ENCODE results near the gene DENR. TPM values are rescaled to one million over a fixed set of nuclear protein-coding genes. Genes with fewer than 3 reads are reported as not detected.

Gene DENR
- total and polyA plus RNA-seq, 2 experiments from 2014 or later = 42.6 to 62.8 TPM

- no peak for DNase-seq (ENCODE audit: low spot score)
- Histone ChIP-seq H3K4me3 (no peak overlapping the region), H3K4me1 (ENCODE audit: insufficient read depth) (no peaks in the 10 kb centered on the region), H3K36me3 (replicated peaks; ENCODE audit: insufficient read depth, low read depth) (no peaks in the 10 kb centered on the region), H3K9me2 (replicated peaks; ENCODE audit: insufficient read depth) (no peaks in the 10 kb centered on the region), H3K4me2 (no peak overlapping the region), H3K9me3 (ENCODE audit: low read depth) (no peaks in the 10 kb centered on the region), H4K20me1 (ENCODE audit: insufficient read depth, poor library complexity, severe bottlenecking) (no peaks in the 10 kb centered on the region), H3K27me3 (no peaks in the 10 kb centered on the region), H2AFZ (no peak overlapping the region), H3K79me2 (no peaks in the 10 kb centered on the region), H3K27ac (no peak overlapping the region)
- 89% methylated on average over 10 of the region's 10 CpGs for WGBS (ENCODE audit: low lambda C conversion rate, missing lambda C conversion rate)
- no peak for TF ChIP-seq EZH2 (IDR thresholded peaks at IDR 0.05; ENCODE audit: borderline replicate concordance)
- TF ChIP-seq EZH2phosphoT487 (IDR thresholded peaks at IDR 0.05; ENCODE audit: low read depth, severe bottlenecking, unreplicated experiment) = no peak
- no peak for TF ChIP-seq CTCF (IDR thresholded peaks at IDR 0.05; ENCODE audit: poor library complexity)
These were observed 60.7 kb downstream of the DENR start for GRCh38 chr12:122813310-122813713.

DNA sequence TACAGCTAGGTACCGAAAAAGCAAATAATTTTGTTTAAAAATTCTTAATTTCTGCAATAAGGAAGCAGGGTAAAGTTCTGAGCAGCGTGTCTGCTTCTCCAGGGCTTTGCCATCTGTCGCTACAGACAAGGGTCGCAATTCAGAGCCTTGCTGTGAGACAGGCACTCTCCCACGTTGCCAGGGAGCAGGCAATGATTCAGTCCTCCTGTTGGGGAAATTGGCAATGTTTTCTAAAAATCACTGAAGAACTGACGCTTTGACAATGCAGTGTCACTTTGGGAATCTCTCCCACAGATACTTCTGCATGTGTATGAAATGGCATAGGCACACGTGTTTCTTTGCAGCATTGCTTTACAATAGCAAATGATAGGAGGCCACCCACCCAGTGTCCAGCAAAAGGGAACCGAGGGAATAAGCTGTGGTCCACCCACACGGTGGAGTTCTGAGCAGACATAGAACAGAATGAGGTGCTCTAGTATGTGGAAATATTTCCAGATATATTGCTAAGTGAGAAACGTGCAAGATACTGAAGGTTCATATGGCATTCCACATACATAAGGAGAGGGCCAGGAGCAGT, 66.7 kb downstream of the DENR start:
- no peaks in the 10 kb centered on the region for H3K9me3 ChIP-seq (ENCODE audit: low read depth)
- WGBS (ENCODE audit: low lambda C conversion rate, missing lambda C conversion rate) = 79% methylated on average over 10 of the region's 10 CpGs
- no peaks in the 10 kb centered on the region for H3K79me2 ChIP-seq
- no peak overlapping the region for H3K4me3 ChIP-seq
- H3K27me3 ChIP-seq = no peaks in the 10 kb centered on the region
- no peak for DNase-seq (ENCODE audit: low spot score)
- TF ChIP-seq EZH2 (IDR thresholded peaks at IDR 0.05; ENCODE audit: borderline replicate concordance) = no peak
- TF ChIP-seq CTCF (IDR thresholded peaks at IDR 0.05; ENCODE audit: poor library complexity) = no peak
- TF ChIP-seq EZH2phosphoT487 (IDR thresholded peaks at IDR 0.05; ENCODE audit: low read depth, severe bottlenecking, unreplicated experiment) = no peak
- no peak overlapping the region for H3K4me2 ChIP-seq
- no peaks in the 10 kb centered on the region for H3K36me3 ChIP-seq (replicated peaks; ENCODE audit: insufficient read depth, low read depth)
- no peak overlapping the region for H2AFZ ChIP-seq
- no peak overlapping the region for H3K27ac ChIP-seq
- H4K20me1 ChIP-seq (ENCODE audit: insufficient read depth, poor library complexity, severe bottlenecking) = no peaks in the 10 kb centered on the region
- no peaks in the 10 kb centered on the region for H3K9me2 ChIP-seq (replicated peaks; ENCODE audit: insufficient read depth)
- H3K4me1 ChIP-seq (ENCODE audit: insufficient read depth) = no peaks in the 10 kb centered on the region

- Histone ChIP-seq H3K4me2 (no peak overlapping the region), H3K4me1 (ENCODE audit: insufficient read depth) (no peaks in the 10 kb centered on the region), H3K9me3 (ENCODE audit: low read depth) (no peaks in the 10 kb centered on the region), H3K4me3 (no peak overlapping the region), H3K9me2 (replicated peaks; ENCODE audit: insufficient read depth) (no peaks in the 10 kb centered on the region), H3K79me2 (no peaks in the 10 kb centered on the region), H3K36me3 (replicated peaks; ENCODE audit: insufficient read depth, low read depth) (no peaks in the 10 kb centered on the region), H3K27ac (no peak overlapping the region), H2AFZ (no peak overlapping the region), H4K20me1 (ENCODE audit: insufficient read depth, poor library complexity, severe bottlenecking) (no peaks in the 10 kb centered on the region), H3K27me3 (no peaks in the 10 kb centered on the region)
- 93% methylated on average over 8 of the region's 8 CpGs for WGBS (ENCODE audit: low lambda C conversion rate, missing lambda C conversion rate)
- no peak for TF ChIP-seq EZH2phosphoT487 (IDR thresholded peaks at IDR 0.05; ENCODE audit: low read depth, severe bottlenecking, unreplicated experiment)
- no peak for TF ChIP-seq EZH2 (IDR thresholded peaks at IDR 0.05; ENCODE audit: borderline replicate concordance)
- TF ChIP-seq CTCF (IDR thresholded peaks at IDR 0.05; ENCODE audit: poor library complexity) = no peak
- DNase-seq (ENCODE audit: low spot score) = no peak
These were observed 67.5 kb downstream of the DENR start for GRCh38 chr12:122820138-122820537.

Small RNA genes within 50 kb of the gene (small RNA-seq; reads per million reads assigned to genes)
- gene AC026333.2 (not detected), gene RF00019 (not detected)

Other genes with a start within 250 kb of the DENR start
- gene RSRC2, start 225.9 kb upstream of the DENR start, total RNA-seq = 67.3 and 90.9 TPM in 2 replicates
- 53.6 and 73.8 TPM in 2 replicates for gene RSRC2, start 225.9 kb upstream of the DENR start, polyA plus RNA-seq
- 18.1 and 25.9 TPM in 2 replicates for gene KNTC1, start 225.6 kb upstream of the DENR start, total RNA-seq
- gene KNTC1, start 225.6 kb upstream of the DENR start, polyA plus RNA-seq = 5.8 and 17.0 TPM in 2 replicates
- gene HCAR2, start 49.5 kb upstream of the DENR start, total RNA-seq = 2.1 and 3.8 TPM in 2 replicates
- gene HCAR2, start 49.5 kb upstream of the DENR start, polyA plus RNA-seq = 3.7 and 5.0 TPM in 2 replicates
- gene HCAR3, start 36.0 kb upstream of the DENR start, total RNA-seq = 0.12 and 0.30 TPM in 2 replicates
- gene HCAR3, start 36.0 kb upstream of the DENR start, polyA plus RNA-seq = 0.34 and 1.2 TPM in 2 replicates
- 0.40 and 0.63 TPM in 2 replicates for gene HCAR1, start 22.0 kb upstream of the DENR start, total RNA-seq
- 0.19 TPM in 1 of 2 replicates, not detected in the other for gene HCAR1, start 22.0 kb upstream of the DENR start, polyA plus RNA-seq
- gene CCDC62, start 21.7 kb downstream of the DENR start, total RNA-seq = 0.50 and 1.1 TPM in 2 replicates
- gene CCDC62, start 21.7 kb downstream of the DENR start, polyA plus RNA-seq = 0.12 TPM in 2 replicates
- gene HIP1R, start 82.6 kb downstream of the DENR start, total RNA-seq = 36.0 and 44.3 TPM in 2 replicates
- gene HIP1R, start 82.6 kb downstream of the DENR start, polyA plus RNA-seq = 31.8 and 33.1 TPM in 2 replicates
- 23.5 and 24.7 TPM in 2 replicates for gene VPS37B, start 143.3 kb downstream of the DENR start, total RNA-seq
- gene VPS37B, start 143.3 kb downstream of the DENR start, polyA plus RNA-seq = 29.0 and 35.3 TPM in 2 replicates
- gene ABCB9, start 213.6 kb downstream of the DENR start, total RNA-seq = 3.9 and 4.4 TPM in 2 replicates
- gene ABCB9, start 213.6 kb downstream of the DENR start, polyA plus RNA-seq = 5.5 and 7.3 TPM in 2 replicates
- gene OGFOD2, start 222.4 kb downstream of the DENR start, total RNA-seq = 11.4 and 13.4 TPM in 2 replicates
- 23.9 and 26.5 TPM in 2 replicates for gene OGFOD2, start 222.4 kb downstream of the DENR start, polyA plus RNA-seq
- gene ARL6IP4, start 227.9 kb downstream of the DENR start, total RNA-seq = 131 and 138 TPM in 2 replicates
- gene ARL6IP4, start 227.9 kb downstream of the DENR start, polyA plus RNA-seq = 248 and 284 TPM in 2 replicates